HFFc6 (cell line): Measurements from ENCODE around the gene TNFRSF11A. TPM values are rescaled to one million over a fixed set of nuclear protein-coding genes. Genes with fewer than 3 reads are reported as not detected.

Experiments
- DNase-seq: peaks from one replicate; pipeline ENCODE4 v3.0.0-alpha.2; 2018
- H3K27ac Mint-ChIP-seq: 2 replicates; pipeline ENCODE4 v1.8.0; 2020; ENCODE audit warnings: mild to moderate bottlenecking, mixed read lengths
- H3K27me3 Mint-ChIP-seq: 2 replicates; pipeline ENCODE4 v1.8.0; 2021; ENCODE audit warnings: mild to moderate bottlenecking, moderate library complexity, mixed read lengths; ENCODE audit not compliant: insufficient read depth
- H3K36me3 Mint-ChIP-seq: 2 replicates; pipeline ENCODE4 v1.8.0; 2021; ENCODE audit warnings: low read depth, mixed read lengths
- H3K4me1 Mint-ChIP-seq: 2 replicates; pipeline ENCODE4 v1.8.0; 2020; ENCODE audit warnings: low read depth, mixed read lengths
- H3K4me3 Mint-ChIP-seq: 2 replicates; pipeline ENCODE4 v1.8.0; 2020; ENCODE audit warnings: mild to moderate bottlenecking, moderate library complexity, mixed read lengths
- H3K9me3 Mint-ChIP-seq: 2 replicates; pipeline ENCODE4 v1.8.0; 2020; ENCODE audit warnings: mild to moderate bottlenecking, mixed read lengths
- CTCF ChIP-seq: fragments of 200-600 bp; sonication (generic); IDR thresholded peaks from 2 replicates; pipeline ENCODE4 v1.5.0; 2021; ENCODE audit warnings: antibody characterized with exemption, mild to moderate bottlenecking
- total RNA-seq, 6 experiments: library from RNA; stranded (reverse); fragmentation: NEBNext Ultra II Directional; extraction: Animal tissue kit (Norgen Biotek cat#: 25700); gene quantifications; 2 replicates in 1 of 6; 3 replicates in 5 of 6; pipeline ENCODE4 v1.2.3, GENCODE V29; 2021

TNFRSF11A gene
- total RNA-seq, 6 experiments from 2014 or later: 0.05 TPM; not detected in 5

GRCh38 chr18:62437235-62438017 lies 112.3 kb downstream of the TNFRSF11A start:
- peaks cover 28% of the 10 kb centered on the region for H3K27me3 Mint-ChIP-seq
- H3K36me3 Mint-ChIP-seq: no peaks in the 10 kb centered on the region
- H3K9me3 Mint-ChIP-seq: no peaks in the 10 kb centered on the region
- H3K4me3 Mint-ChIP-seq: peak overlapping the region; percentile 10; the same call in 1 of the 2 replicates
- H3K27ac Mint-ChIP-seq: no peak overlapping the region
- no peak for TF ChIP-seq CTCF
- H3K4me1 Mint-ChIP-seq: peaks cover 17% of the 10 kb centered on the region
- peak; percentile 55 for DNase-seq

- no peaks in the 10 kb centered on the region for H3K36me3 Mint-ChIP-seq
- H3K27me3 Mint-ChIP-seq: peaks cover 25% of the 10 kb centered on the region
These were observed 112.9 kb downstream of the TNFRSF11A start for GRCh38 chr18:62438018-62438329.

GRCh38 chr18:62438402-62438801 lies 113.3 kb downstream of the TNFRSF11A start:
- TF ChIP-seq CTCF: no peak
- H3K27me3 Mint-ChIP-seq: peaks cover 21% of the 10 kb centered on the region
- H3K36me3 Mint-ChIP-seq: no peaks in the 10 kb centered on the region
- no peak for DNase-seq
- H3K4me1 Mint-ChIP-seq: peaks cover 17% of the 10 kb centered on the region
- H3K9me3 Mint-ChIP-seq: no peaks in the 10 kb centered on the region
- H3K4me3 Mint-ChIP-seq: no peak overlapping the region
- H3K27ac Mint-ChIP-seq: no peak overlapping the region

More at GRCh38 chr18:62438018-62438329, 112.9 kb downstream of the TNFRSF11A start:
- H3K9me3 Mint-ChIP-seq: no peaks in the 10 kb centered on the region
- TF ChIP-seq CTCF: no peak
- H3K4me3 Mint-ChIP-seq: peak overlapping the region; percentile 10; the same call in 1 of the 2 replicates
- peaks cover 17% of the 10 kb centered on the region for H3K4me1 Mint-ChIP-seq
- no peak for DNase-seq
- H3K27ac Mint-ChIP-seq: no peak overlapping the region

- no peak overlapping the region for H3K4me3 Mint-ChIP-seq
- peaks cover 20% of the 10 kb centered on the region for H3K27me3 Mint-ChIP-seq
- no peak overlapping the region for H3K27ac Mint-ChIP-seq
- DNase-seq: no peak
- H3K4me1 Mint-ChIP-seq: peaks cover 17% of the 10 kb centered on the region
- H3K9me3 Mint-ChIP-seq: no peaks in the 10 kb centered on the region
- no peak for TF ChIP-seq CTCF
- H3K36me3 Mint-ChIP-seq: no peaks in the 10 kb centered on the region
These were observed 113.8 kb downstream of the TNFRSF11A start for GRCh38 chr18:62438866-62439265.

Other genes with a start within 250 kb of the TNFRSF11A start
- 10 to 100 TPM; 21.0 to 25.9 (median 24.7) TPM for gene PIGN, start 138.3 kb upstream of the TNFRSF11A start, total RNA-seq
- 10 to 100 TPM; 24.6 to 30.3 (median 26.6) TPM for gene RELCH, start 138.1 kb upstream of the TNFRSF11A start, total RNA-seq
- gene ZCCHC2, start 197.7 kb downstream of the TNFRSF11A start, total RNA-seq: 1 to 10 TPM; 4.6 to 7.1 (median 5.4) TPM